ENCODE data around the gene TRPM7.
"Not testable (repeated sequence)": the region's sequence is repeated elsewhere in the genome, so short reads cannot be mapped to it uniquely, and the experiment has no call there.

TRPM7 gene

DNA sequence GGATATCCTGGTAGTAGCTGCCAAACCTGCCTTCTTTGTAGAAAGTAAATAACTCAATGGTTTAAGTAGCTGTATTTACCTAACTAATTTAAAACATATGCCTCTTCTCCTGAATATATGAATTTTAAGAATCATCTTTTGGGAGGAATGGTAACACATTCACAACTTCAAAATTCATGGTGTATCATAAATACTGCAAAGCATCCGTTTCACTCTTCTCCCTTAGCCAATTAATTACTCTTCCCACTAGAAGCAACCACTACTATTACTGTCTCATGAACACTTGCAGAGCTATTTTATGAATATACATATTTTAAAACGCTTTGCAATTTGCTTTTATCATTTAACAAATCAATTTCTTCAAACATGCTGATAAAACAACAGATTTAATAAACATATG, 81.1 kb downstream of the TRPM7 start:
- TF ChIP-seq CTCF (IDR thresholded peaks at IDR 0.05; ENCODE audit: low read length, missing control alignments): no peak
- no peak overlapping the region for H3K4me3 ChIP-seq (replicated peaks; ENCODE audit: low read depth, low read length)
- DNase-seq (ENCODE audit: low read depth): no peak

- not testable (repeated sequence) for H3K4me3 ChIP-seq (replicated peaks; ENCODE audit: low read depth, low read length); DNase-seq (ENCODE audit: low read depth)
Observed at GRCh38 chr15:50602028-50602427, 84.6 kb downstream of the TRPM7 start.

- no peak overlapping the region for H3K4me3 ChIP-seq (replicated peaks; ENCODE audit: low read depth, low read length)
- TF ChIP-seq CTCF (IDR thresholded peaks at IDR 0.05; ENCODE audit: low read length, missing control alignments): no peak
- DNase-seq (ENCODE audit: low read depth): no peak
Observed at GRCh38 chr15:50594311-50594710, 92.3 kb downstream of the TRPM7 start.

GRCh38 chr15:50593761-50594160, 92.8 kb downstream of the TRPM7 start:
- DNase-seq (ENCODE audit: low read depth): no peak
- H3K4me3 ChIP-seq (replicated peaks; ENCODE audit: low read depth, low read length): no peak overlapping the region
- no peak for TF ChIP-seq CTCF (IDR thresholded peaks at IDR 0.05; ENCODE audit: low read length, missing control alignments)

DNA sequence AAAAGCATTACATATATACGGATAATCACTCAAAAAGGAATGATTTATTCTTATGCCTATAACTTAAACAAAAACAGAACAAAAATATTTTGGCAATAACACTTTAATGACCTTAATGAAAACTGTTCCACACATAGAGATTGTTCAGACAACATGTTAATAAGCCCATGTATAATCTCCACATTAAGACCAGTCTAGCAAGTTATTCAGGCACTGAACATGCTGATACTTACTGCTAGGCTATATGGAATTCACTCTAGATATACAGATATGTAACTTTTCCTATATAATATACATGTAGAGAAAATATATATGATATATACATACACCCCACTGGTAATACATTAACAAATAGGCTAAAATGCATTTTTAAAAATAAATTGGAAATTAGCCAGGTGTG, 96.3 kb downstream of the TRPM7 start:
- no peak overlapping the region for H3K4me3 ChIP-seq (replicated peaks; ENCODE audit: low read depth, low read length)
- DNase-seq (ENCODE audit: low read depth): no peak
- TF ChIP-seq CTCF (IDR thresholded peaks at IDR 0.05; ENCODE audit: low read length, missing control alignments): no peak

DNA sequence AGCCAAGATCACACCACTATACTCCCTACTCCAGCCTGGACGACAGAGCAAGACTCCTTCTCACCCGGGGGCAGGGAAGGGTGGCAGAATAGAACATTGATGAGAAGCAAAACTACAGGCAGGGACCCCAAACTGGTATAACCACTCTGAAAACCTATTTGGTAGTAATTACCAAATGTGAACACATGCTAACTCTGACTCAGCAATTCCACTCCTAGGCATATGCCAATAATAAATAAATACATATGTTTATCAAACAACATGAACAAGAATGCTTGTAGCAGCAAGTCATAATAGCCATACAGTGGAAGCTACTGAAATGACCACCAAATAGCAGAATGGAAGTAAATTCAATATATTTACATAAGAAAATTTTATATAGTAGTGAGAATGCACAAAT, 109.1 kb downstream of the TRPM7 start:
- TF ChIP-seq CTCF (IDR thresholded peaks at IDR 0.05; ENCODE audit: low read length, missing control alignments): no peak
- DNase-seq (ENCODE audit: low read depth): no peak
- no peak overlapping the region for H3K4me3 ChIP-seq (replicated peaks; ENCODE audit: low read depth, low read length)

DNA sequence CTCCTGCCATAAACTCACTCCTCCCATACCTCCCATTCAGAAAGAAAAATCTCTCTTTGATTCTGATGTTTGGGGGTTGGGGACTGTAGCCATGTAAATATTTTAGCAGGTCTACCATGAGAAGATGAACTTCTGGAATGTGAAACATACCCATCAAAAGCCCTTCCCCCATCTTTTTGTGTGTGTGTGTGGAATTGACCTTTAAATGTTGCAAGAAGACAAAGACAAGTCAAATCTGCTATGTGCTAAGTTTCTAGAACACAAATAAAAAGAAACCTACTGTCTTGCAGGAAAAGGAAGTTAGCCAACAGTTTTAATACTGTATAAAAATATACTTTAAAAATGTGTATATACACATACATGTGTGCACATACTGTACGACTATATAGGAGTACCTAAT, 110.4 kb downstream of the TRPM7 start:
- DNase-seq (ENCODE audit: low read depth): no peak
- no peak overlapping the region for H3K4me3 ChIP-seq (replicated peaks; ENCODE audit: low read depth, low read length)
- TF ChIP-seq CTCF (IDR thresholded peaks at IDR 0.05; ENCODE audit: low read length, missing control alignments): no peak

- DNase-seq (ENCODE audit: low read depth); H3K4me3 ChIP-seq (replicated peaks; ENCODE audit: low read depth, low read length): not testable (repeated sequence)
Observed at GRCh38 chr15:50573842-50574241, 112.8 kb downstream of the TRPM7 start.

All from fibroblast of pulmonary artery (primary cell).